Embryonic facial prominence (tissue), 1 donor: ENCODE results near the gene MIS12.

Source experiments
- DNase-seq: peaks from one replicate; pipeline ENCODE4 v3.0.0-alpha.2; 2016; ENCODE audit errors: extremely low spot score

The MIS12 gene

DNA sequence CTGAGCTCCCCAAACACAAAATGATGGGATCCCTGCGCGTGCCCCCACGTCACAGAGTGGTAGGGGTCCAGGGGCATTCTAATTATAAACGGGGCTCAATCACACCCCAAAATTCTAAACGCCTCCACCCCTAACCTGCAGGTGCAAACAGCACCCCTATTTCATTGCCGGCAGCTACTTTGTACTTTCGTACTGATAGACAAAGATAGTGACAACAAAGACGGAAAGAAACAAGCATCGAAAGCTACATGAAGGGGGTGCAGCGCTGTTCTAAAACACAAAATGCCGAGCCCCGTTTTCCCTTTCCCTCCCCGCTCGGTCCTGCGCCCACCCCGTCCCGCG lies 13.9 kb downstream of the MIS12 start:
- DNase-seq = no peak

DNA sequence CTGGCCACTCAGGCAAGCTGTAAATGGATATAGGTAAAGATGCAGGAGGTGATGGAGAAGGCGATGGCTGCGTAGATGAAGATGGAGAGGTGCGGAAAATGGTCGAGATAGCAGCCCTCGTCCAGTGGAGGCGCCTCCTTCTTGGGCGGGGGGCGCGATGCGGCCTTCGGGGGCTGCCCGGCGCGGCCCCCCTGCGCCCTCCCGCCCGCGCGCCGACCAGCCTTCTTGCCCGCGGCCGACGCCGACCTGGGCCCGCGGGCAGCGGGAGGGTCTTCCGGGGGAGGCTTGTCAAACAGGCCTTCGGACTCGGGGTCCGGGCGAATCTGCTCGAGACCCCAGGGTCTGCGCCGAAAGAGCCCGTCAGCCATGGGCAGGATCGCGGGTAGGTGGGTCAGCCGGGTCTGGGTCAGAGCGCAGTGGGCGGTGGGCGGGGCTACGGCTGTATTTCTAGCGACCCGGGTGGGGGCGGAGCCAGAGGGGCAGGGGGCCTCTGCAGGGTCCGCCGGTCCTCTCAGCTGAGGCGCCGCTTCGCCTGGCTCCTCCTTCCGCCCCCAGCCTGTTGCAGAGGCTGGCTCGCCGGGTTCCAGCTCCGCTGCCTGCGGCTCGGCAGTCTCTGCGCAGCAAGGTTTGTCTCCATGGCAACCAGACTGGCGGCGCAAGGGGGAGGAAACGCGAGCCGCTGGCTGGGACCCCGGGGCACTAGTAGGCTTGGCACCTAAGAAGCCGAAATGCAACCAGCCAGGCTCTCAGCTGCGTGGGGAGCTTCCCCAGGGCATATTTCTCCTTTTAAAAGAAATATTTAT lies 14.4 kb downstream of the MIS12 start:
- DNase-seq = peak; percentile 92

DNA sequence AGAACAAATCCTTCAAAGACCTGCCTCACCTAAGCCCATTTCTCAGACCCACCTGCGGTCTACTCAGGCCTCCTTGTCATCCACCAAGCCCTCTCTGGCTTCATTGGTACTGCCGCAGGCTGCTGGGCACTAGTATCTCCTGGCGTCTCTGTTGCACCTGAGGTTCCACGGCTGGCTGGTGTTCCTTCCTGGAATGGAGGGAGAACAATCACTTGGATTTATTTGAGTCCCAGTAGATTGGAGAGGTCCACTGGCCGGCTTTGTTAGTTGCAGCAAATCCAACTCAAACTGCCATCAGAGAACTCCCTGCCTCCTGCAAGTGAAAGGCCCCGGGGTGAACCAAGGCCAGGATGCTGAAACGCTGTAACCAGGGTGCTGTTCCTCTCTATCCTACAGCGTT lies 15.3 kb downstream of the MIS12 start:
- no peak for DNase-seq

DNA sequence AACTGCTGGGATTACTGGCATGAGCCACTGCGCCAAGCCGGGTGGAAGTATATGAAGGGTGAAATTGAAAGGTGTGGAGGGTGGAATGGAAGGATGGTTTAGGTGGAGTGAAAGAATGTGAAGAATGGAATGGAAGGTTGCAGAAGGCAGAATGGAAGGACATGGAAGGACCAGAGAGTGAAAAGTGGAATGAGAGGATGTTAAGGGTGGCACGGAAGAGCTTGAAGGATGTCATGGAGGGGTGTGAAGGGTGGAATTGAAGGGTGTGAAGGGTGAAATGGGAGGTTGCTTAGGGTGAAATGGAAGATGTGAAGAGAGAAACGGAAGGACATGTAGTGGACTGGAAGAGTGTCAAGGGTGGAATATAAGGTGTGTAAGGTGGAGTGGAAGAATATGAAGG lies 16.2 kb downstream of the MIS12 start:
- no peak for DNase-seq

DNA sequence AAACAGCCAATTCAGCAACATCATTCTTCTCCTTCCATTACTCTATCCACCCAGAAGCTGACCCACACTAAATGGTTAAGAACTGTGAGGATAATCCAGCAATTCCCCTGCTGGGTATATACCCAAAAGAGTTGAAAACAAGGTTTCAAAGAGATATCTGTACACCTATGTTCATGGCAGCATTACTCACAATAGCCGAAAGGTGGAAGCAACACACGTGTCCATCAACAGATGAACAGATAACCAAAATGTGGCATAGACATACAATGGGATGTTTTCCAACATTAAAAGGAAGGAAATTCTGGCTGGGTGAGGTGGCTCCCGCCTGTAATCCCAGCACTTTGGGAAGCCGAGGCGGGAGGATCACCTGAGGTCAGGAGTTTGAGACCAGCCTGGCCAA lies 19.9 kb downstream of the MIS12 start:
- DNase-seq = no peak

DNA sequence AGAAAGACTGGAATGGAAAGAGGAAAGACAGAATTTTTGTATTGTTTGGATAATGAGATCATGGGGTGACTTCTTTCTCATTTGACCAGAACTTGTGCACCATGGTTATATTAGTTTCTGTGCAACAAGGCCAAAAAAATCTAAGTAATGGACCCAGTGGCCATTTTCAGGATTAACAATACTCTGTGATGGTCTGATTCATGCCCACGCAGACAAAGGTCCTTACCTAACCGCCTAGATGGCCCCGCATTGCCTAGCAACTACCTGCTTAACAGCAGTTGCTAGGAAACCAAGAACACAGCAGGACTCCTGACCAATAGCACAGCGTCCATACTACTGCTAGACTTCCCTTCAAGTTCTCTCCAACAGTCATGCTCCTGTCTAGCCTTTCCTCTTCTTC lies 22.4 kb downstream of the MIS12 start:
- DNase-seq = no peak

DNA sequence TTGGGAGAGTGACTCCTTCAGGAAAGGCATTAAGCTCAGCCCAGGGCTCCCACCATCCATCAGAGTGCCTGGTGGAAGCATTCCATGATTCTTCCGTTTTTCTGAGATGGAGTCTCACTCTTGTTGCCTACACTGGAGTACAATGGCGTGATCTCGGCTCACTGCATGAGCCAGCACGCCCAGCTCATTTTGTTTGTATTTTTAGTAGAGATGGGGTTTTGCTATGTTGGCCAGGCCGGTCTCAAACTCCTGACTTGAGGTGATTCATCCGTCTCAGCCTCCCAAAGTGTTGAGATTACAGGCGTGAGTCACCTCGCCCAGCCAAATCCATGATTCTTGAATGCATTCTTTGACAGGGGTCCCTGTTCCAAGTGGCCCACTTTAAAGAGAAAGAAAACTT lies 23.1 kb downstream of the MIS12 start:
- no peak for DNase-seq

DNA sequence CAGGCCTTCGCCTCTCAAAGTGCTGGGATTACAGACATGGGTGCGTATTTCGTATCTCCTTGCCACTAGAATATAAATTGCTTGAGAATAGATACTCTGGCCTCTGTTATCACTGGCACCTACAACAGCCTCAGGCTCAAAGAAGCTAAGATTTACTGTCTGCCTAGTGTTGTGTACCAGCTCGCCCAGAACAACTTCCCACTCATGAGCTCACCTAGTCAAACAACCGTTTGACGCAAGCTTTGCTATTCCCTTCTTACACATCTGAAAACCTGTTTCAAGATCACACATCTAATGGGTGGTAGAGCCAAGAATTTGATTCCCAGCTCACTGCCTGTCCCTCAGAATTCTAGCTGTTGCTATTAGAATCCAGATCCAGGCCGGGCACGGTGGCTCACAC lies 24.4 kb downstream of the MIS12 start:
- no peak for DNase-seq

DNA sequence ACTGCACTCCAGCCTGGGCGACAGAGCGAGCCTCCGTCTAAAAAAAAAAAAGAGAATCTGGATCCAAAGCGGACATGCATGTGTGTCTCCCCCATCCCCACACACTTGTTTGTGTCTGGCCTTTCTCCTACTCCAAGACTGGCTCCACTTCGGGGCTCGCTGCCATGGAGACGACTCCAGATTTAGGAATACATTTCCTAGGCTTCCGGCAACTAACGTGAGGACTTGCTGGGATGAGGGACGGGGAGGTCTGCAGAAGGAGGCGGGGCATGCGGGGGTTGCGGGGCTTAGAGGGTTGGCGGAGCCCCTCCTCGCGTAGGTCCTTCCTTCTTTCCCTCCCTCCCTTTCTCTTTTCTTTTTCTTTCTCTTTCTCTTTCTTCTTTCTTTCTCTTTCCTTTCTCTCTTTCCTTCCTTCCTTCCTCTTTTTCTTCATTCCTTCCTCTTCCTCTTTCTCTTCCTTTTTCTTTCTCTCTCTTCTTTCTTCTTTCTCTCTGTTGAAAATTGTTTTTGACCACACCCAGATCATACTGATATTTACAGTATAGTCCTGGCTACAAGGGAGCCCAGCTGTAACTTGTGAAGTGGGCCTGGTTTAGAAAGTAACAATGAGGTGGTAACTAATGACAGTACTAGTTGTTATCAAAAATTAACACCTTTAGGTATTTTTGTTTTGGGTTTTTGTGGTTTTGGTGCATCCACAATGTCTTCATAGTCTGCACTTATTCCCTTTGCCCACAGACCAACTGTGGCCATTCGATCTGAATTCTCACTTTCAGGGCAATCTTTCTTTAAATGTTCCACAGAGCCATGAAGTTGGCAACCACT lies 25.2 kb downstream of the MIS12 start:
- no peak for DNase-seq

DNA sequence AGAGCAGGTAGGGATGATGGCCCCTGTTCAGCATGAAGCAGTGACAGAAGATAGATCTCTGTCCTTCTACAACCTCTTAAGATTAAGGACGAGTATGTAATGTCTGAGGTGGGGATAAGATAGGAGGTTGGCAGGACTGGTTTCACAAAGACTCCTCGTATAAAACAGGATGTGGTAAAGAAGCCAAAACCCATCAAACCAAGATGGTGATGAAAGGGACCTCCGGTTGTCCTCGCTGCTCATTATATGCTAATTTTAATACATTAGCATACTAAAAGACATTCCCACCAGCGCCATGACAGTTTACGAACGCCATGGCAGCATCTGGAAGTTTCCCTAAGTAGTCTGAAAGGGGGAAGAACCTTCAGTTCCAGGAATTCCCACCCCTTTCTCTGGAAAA lies 27.3 kb downstream of the MIS12 start:
- DNase-seq = no peak

DNA sequence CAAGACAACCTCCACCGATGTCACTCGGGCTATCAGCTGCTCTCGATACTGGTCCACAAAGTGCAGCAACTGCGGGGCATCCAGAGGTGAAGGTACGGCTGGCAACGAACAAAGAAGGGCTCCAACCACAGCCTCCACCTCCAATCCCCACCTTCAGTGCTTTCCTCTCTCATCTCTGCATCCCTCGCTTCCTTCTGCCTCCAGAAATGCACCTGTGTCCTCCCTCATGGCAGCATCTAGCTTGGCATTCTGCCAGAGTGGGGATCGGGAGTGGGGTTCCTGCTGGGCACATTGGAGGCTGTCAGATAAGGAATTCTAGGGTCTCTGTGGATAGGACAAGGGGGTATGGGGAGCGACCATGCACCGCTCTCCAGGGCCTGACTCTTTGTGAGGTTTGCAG lies 28.6 kb downstream of the MIS12 start:
- no peak for DNase-seq

DNA sequence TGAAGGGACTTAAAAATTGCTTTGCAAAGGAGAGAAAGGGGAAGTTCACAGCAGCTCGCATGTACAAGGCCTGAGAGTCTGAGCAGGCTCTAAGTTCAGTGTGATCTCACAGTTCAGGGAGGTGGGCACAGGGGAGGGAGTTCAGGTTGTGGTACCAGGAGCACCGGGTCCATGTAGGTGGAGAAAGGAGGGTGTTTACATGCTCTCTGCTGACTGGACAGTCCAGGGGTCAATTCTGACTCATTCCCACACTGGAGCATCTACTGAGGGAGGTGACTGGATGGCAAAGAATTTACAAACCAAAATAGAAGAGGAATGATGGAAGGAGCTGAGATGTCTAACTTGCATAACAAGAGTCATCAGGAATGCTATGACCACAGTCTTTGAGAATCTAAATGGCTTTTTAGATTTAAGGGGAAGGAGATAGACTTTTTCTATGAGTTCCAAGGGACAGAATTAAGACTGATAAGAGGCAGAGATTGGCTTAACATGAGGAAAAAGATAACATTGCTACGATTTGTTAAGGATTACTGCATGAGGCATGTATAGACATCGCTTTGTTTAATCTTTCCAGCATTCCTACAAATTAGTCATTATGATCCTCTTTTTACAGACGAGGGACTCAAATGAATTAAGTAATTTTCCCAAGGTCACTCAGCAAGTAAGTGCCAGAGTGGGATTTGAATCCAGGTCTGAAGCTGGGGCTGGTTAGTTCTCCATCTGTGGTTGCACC lies 29.9 kb downstream of the MIS12 start:
- no peak for DNase-seq

DNA sequence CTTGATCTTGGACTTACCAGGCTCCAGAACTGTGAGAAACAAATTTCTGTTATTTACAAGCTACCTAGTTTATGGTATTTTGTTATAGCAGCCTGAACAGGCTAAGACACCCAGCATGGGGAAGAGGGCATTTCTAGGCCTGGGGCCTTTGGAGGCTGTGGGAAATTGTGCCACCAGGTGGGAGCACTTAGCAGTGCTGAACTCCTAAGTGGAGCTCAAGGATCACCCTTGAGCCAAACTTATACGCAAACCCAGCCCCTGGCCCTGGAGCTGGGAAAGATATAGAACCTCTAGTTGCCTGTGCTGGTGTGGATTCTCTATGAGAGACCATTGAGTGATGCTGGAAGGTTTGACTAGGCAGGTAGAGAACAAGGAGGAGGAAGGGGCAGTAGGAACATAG lies 36.1 kb downstream of the MIS12 start:
- DNase-seq = no peak

DNA sequence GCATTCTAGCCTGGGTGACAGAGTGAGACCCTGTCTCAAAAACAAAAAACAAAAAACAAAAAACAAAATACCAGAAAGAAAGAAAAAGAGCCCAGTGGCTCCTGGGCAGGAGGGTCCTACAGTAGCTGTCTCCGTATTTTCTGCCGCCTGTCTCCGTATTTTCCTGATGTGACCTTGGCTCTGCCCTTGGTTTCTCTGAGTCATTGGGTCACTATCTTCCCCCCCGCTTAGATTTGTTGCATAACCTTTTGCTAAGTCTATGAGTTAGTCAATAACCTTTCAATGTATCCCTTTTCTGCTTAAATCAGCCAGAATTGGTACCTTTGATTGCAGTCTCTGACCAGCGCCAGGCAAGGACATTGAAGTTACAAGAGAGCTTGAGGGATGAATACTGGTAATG lies 36.9 kb downstream of the MIS12 start:
- no peak for DNase-seq

DNA sequence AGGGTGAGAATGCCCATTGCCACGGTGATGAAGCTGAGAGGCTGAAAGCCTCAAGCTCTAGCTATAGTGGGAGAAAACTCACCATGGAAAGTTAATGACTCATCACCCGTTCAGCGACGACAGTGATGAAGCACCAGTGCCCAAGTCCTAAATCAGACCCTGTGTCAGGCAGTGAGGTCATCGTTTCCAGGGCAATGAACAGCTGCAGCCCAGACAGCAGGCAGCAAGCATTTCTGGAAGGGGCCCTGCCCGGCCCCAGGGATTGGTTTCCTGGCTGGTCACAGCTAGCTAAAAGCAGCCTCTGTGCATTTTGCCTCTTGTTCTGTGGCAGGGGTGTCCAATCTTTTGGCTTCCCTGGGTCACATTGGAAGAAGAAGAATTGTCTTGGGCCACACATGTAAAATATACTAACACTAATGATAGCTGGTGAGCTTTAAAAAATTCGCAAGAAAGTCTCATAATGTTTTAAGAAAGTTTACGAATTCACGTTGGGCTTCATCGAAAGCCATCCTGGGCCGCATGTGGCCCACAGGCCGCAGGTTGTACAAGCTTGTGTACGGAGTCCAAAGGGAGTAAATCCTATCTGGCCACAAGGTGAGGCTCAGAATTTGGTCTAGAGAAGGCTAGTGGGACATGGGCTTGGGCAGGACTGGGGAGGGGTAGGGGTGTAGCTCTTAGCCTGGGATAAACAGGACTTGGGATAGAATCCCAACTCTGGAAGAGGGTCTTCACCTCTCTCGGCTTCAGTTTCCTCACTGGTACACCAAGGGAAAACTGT lies 40.6 kb downstream of the MIS12 start:
- no peak for DNase-seq

DNA sequence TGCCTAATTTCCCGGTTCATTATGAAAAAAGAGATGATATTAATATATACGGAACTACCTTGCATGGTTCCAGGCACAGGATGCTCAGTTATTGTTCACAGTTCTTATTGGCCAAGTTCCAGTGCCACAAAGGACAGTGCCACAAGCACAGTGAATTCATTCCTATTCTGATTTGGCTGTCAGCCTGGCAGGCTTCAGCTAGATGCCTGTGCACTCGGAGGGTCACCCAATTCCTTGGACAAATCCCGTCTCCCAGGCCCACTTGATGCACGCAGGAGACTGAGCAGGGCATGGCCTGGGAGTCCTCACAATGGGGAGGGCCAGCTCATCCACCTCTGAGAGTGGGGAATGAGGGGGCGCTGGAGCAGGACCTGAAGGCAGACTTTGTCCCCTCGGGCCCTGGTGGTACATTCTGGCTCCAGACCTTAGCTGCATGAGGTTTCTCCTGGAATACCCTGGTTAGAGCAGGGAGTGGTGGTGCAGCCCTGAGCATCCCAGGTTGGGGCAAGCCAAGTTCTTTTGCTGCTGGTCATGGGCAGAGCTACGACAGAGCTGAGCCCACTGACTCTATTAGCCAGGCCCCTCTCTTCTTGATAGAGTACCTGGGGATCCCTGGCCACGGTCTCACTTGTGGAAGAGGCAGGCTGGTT lies 41.4 kb downstream of the MIS12 start:
- DNase-seq = no peak

DNA sequence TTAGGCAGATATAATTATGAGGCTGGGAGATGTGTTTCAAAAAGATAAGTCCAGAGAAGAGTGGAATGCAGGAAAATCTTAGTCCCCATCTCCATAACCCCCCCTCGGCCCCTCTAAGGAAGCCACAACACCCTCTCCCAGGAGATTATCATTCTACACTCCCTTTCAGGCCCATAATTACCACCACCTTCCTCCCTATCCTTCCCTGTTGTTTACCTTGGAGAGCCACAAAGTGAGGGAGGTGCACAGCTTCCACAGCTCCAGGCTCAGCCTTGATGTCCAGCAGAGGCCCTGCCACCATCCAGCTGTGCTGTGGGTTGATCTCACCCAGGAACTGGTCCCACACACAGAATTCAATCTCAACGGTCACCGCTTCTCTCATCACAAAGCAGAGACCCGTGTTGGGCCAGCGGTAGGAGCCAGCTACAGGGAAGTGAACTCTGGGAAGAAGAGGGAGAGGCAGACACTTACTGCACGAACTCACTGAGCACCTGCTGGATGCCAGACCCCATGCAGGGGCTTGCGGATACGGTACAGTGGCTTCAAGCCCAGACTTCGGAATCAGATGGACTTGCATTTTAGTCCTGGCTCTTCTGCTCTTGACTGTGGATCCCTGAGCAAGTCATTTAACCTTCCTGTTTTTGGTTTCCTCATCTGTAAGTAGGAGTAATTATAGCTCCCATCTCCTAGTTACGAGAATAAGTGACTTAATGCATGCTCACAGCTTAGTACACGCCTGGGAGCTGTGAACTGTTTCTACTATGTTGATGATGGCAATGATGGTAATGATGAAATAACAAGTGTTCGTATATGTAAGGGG lies 44.1 kb downstream of the MIS12 start:
- no peak for DNase-seq

DNA sequence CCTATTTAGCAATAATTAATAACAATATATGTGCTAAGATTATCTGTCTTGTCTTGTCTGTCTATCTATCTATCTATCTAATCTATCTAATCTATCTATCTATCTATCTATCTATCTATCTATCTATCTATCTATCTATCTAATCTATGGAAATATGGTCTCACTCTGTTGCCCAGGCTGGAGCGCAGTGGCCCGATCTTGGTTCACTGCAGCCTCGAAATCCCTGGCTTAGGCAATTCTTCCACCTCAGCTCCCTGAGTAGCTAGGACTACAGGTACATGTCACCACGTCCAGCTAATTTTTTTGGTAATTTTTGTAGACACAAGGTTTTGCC lies 44.7 kb downstream of the MIS12 start:
- DNase-seq = no peak

DNA sequence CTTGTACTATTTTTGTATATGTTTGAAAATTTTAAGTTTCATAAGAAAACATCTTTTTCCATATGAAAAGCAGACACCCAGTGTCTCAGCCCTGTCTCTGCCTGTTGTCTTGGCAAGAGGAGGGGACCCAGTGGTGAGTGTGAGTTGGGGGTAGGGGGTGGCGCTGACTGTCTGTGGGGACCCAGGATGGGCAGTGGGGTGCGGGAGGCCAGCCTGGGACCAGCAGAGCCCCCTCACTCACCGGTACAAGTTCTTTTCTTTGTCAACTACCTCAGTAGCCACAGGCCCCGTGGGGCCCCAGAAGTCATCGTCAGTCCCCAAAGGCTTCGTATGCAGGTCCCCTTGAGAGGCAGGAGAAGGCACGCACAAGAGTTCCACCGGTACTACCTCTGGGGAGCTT lies 46.2 kb downstream of the MIS12 start:
- DNase-seq = no peak

DNA sequence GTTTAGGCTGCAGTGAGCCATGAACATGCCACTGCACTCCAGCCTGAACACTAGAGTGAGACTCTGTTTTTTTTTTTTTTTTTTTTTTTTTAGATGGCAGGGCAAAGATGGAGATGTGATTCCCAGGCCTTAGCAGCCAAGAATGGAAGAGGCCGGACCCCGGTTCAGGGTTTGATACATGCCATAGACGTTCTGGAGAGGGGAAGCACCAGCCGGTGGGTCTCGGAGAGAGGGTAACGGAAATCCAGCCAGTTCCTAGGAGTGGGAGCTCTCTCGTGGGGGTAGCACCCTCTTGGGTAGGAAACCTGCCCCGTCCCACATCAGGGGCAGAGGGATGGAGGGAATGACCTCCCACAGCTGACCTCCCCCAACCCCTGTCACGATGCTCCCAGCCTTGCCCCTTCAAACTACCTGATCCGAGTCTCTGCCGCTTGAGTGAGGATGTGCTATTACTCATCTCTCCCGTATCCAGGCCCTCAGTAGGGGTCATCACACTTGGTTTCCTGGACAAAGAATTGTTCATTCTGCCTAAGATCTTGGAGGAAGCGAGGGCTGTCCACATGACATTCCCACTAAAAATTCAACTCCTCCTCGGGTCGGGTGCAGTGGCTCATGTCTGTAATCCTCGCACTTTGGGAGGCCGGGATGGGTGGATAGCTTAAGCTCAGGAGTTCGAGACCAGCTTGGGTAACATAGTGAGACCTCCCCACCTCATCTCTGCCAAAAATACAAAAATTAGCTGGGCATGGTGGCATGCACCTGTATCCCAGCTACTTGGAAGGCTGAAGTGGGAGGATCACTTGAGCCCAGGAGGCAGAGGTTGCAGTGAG lies 47.3 kb downstream of the MIS12 start:
- DNase-seq = no peak
